GM10847 (cell line): ENCODE results near the gene SUPT3H.

Source experiments
- POLR2A ChIP-seq: IDR thresholded peaks from 2 replicates; pipeline ENCODE4 v1.6.1; 2011; ENCODE audit not compliant: insufficient read length; ENCODE audit errors: extremely low read depth

The SUPT3H gene

GRCh38 chr6:45377554-45378333 lies at the start of gene SUPT3H:
Gene SUPT3H, minus strand, starts transcription at chr6:45377934.
- TF ChIP-seq POLR2A, result peak; percentile 59

GRCh38 chr6:45426251-45426650 lies 48.5 kb upstream of the SUPT3H start:
- TF ChIP-seq POLR2A, result no peak

GRCh38 chr6:45424451-45424861 lies 46.7 kb upstream of the SUPT3H start:
- no peak for TF ChIP-seq POLR2A

GRCh38 chr6:45423824-45424450 lies 46.2 kb upstream of the SUPT3H start:
- no peak for TF ChIP-seq POLR2A

- TF ChIP-seq POLR2A, result no peak
Measured at GRCh38 chr6:45423111-45423823, 45.5 kb upstream of the SUPT3H start.

GRCh38 chr6:45422503-45423110 lies 44.9 kb upstream of the SUPT3H start:
- TF ChIP-seq POLR2A, result no peak

GRCh38 chr6:45421709-45422502 lies 44.2 kb upstream of the SUPT3H start:
- no peak for TF ChIP-seq POLR2A

- no peak for TF ChIP-seq POLR2A
Measured at GRCh38 chr6:45420909-45421708, 43.4 kb upstream of the SUPT3H start.

- TF ChIP-seq POLR2A, result no peak
Measured at GRCh38 chr6:45420083-45420908, 42.6 kb upstream of the SUPT3H start.

GRCh38 chr6:45419571-45420082 lies 41.9 kb upstream of the SUPT3H start:
- TF ChIP-seq POLR2A, result no peak

- no peak for TF ChIP-seq POLR2A
Measured at GRCh38 chr6:45417436-45417835, 39.7 kb upstream of the SUPT3H start.

- TF ChIP-seq POLR2A, result no peak
Measured at GRCh38 chr6:45416700-45417099, 39.0 kb upstream of the SUPT3H start.

- TF ChIP-seq POLR2A, result no peak
Measured at GRCh38 chr6:45415788-45416518, 38.2 kb upstream of the SUPT3H start.

- no peak for TF ChIP-seq POLR2A
Measured at GRCh38 chr6:45415315-45415714, 37.6 kb upstream of the SUPT3H start.
